HG03039 (cell line): ENCODE measurements around the gene CDC23.
"Not testable (repeated sequence)": the region's sequence is repeated elsewhere in the genome, so short reads cannot be mapped to it uniquely, and the experiment has no call there.

Experiments
- ATAC-seq: cut with Tn5 transposase; IDR thresholded peaks from one replicate; pipeline ENCODE4 v1.9.1; 2021; ENCODE audit warnings: mild to moderate bottlenecking, moderate library complexity; ENCODE audit not compliant: unreplicated experiment

CDC23 gene

DNA sequence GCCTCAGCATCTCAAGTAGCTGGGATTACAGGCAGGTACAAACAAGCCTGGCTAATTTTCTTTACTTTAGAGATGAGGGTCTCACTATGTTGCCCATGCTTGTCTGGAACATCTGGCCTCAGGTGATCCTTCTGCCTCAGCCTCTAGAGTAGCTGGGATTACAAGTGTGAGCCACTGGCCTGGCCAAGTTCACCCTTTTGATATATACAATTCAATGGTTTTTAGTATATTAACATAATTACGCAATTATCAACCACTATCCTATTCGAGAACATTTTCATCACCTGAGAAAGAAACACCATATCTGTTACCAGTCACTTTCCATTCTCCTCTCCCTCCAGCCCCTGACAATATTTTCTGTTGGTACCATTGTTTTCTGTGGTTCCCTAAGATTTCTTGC, 3.7 kb upstream of the CDC23 start:
- ATAC-seq, result no peak

DNA sequence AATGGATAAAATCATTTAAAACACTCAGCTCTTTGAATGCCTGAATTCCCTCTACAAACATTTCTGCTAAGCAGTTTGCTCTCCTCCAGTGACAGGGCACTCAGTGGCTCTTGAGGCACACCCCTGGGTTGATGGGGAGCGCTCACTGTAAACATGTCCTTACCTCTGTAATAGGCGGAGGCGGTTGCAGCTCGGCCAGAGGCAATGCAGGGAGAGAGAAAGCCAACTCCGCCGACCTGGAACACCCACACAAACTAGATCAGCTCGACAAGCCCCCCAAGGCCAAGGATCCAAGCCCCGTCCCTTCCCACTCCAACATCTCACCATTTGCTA, 329 bp downstream of the CDC23 start:
- no peak for ATAC-seq

DNA sequence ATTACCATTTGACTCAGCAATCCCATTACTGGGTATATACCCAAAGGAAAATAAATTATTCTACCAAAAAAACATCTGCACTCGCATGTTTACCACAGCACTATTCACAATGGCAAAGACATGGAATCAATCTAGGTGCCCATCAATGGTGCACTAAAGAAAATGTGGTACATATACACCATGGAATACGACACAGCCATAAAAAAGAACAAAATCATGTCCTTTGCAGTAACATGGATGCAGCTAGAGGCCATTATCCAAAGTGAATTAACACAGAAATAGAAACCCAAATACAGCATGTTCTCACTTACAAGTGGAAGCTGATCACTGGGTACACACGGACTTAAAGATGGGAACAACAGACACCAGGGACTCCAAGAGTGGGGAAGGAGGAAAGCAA, 2.1 kb downstream of the CDC23 start:
- ATAC-seq, result no peak

DNA sequence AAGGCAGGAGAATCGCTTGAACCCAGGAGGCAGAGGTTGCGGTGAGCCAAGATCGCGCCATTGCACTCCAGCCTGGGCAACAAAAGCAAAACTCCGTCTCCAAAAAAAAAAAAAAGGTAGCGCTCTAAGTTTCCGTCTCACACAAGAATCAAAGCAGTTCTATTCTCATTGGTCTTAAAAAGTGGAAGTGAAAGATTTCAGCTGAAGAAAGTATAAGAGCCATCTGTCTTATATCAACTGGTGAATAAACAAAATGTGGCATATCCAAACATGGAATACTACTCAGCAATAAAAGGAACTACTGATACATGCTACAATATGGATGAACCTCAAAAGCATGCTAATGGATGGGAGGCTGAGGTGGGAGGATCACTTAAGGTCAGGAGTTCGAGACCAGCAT, 19.3 kb downstream of the CDC23 start:
- not testable (repeated sequence) for ATAC-seq

DNA sequence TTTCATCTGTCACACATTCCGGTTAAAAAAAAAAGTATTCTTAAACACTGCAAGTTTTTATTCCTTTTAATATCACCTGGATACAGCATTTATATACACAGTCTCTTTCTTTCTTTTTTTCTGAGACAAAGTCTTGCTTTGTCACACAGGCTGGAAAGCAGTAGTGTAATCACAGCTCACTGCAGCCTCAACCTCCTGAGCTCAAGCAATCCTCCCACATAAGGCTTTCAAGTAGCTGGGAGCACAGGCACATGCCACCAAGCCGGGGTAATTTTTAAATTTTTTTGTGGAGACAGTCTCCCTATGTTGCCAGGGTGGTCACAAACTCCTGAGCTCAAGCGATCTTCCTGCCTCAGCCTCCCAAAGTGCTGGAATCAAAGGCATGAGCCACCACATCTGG, 20.3 kb downstream of the CDC23 start:
- ATAC-seq, result no peak

DNA sequence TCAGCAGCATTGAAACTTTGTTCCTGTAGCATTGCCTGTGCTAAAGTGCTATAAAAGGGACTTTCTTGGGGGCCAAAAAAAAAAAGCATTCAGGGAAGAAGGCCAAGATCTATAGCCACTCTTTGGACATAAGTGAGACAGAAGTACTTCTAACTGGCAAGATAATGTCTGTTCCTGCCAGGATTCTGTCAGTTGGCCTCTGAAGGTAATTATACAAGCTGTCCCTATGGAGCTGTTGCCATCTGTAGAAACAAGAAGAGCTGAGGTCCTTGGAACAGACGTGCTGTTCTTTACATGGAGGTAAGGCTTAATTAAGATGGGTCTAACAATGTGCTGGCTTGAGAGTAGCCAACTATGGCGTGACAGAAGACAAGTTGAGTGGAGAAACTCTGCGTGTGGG, 24.5 kb downstream of the CDC23 start:
- no peak for ATAC-seq

DNA sequence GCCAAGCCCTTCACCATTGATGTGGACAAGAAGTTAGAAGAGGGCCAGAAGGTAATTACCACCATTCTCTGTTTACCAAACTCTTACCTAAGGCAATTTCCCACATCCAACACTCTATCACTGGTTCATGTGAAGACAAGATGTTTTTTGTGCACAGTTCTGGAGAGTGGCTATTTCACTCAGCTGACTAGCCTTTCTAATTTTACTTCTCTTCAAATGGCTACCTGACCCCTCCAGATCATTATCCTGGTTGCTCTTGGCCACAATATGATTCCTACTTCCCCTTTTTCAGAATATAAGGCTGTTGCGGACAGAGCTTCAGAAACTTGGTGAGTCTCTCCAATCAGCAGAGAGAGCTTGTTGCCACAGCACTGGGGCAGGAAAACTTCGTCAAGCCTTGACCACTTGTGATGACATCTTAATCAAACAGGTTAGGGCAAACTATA, 27.1 kb downstream of the CDC23 start:
- ATAC-seq, result no peak

DNA sequence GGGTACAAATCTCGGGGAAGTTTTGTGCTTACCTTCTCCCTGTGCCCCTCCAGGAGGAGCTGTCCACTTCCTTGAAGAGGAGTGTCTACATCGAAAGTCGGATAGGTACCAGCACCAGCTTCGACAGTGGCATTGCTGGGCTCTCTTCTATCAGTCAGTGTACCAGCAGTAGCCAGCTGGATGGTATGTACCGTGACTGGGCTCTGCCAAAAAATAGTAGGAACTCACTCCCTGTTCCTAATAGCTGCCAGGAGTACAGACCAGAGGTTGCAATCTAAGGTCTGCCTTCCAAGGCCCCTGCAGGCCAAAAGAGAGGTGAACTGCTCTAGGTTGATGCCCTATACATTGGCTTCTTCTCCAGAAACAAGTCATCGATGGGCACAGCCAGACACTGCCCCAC, 30.3 kb downstream of the CDC23 start:
- ATAC-seq, result no peak

DNA sequence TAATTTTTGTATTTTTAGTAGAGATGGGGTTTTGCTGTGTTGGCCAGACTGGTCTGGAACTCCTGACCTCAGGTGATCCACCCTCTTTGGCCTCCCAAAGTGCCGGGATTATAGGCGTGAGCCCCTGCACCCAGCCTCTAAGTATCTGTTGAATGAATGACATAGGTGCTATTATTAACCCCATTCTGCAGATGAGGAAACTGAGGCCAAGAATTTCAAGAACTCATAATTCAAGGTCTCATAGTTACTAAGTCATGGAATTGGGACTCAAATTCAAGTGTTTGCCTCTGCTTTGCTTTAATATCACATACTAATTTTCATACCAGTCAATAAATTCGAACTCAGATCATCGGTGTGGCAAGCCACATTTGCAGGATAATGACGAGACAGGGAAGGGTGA, 32.3 kb downstream of the CDC23 start:
- no peak for ATAC-seq

DNA sequence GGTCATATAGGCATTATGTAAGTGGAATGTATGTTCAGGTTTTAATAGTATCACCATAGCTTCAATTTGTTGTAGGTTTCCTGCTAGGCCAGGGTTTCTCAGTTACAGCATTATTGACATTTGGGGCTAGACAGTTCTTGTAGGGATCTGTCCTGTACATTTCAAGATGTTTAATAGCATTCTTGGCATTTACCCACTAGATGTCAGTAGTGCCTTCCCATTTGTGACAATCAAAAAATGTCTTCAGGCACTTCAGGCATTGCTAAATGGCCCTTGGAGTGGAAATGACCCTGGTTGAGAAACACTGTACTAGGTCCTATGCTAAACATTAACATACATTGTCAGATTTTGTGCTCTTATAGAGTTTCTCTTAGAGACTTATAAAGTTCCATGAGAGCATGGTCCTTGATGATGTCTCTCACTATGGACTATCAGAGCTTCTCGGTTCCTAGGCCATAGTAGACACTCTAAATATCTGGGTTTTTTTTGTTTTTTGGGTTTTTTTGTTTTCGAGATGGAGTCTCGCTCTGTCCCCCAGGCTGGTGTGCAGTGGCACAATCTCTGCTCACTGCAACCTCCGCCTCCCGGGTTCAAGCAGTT, 32.8 kb downstream of the CDC23 start:
- ATAC-seq, result no peak

DNA sequence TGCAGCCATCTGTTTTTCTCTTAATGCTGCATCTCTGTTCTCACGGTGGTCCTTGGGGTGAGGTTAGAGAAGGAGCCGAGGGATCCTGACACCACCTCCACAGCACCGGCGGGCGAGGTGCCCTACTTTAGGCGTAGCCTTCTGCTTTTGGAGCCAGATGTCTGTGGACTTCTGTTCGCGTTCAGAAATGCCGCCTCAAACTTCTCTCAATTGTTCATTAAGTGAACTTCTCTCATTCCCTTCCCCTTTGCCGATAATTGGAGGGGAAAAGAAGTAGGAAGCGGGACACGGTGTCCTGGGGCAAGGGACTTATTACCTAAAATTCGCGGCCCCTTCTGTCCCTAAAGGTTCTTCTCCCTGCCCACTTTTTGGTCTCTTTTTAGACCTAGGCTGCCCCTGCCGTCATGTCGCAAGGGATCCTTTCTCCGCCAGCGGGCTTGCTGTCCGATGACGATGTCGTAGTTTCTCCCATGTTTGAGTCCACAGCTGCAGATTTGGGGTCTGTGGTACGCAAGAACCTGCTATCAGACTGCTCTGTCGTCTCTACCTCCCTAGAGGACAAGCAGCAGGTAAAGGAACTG, 33.8 kb downstream of the CDC23 start:
- ATAC-seq, result no peak

DNA sequence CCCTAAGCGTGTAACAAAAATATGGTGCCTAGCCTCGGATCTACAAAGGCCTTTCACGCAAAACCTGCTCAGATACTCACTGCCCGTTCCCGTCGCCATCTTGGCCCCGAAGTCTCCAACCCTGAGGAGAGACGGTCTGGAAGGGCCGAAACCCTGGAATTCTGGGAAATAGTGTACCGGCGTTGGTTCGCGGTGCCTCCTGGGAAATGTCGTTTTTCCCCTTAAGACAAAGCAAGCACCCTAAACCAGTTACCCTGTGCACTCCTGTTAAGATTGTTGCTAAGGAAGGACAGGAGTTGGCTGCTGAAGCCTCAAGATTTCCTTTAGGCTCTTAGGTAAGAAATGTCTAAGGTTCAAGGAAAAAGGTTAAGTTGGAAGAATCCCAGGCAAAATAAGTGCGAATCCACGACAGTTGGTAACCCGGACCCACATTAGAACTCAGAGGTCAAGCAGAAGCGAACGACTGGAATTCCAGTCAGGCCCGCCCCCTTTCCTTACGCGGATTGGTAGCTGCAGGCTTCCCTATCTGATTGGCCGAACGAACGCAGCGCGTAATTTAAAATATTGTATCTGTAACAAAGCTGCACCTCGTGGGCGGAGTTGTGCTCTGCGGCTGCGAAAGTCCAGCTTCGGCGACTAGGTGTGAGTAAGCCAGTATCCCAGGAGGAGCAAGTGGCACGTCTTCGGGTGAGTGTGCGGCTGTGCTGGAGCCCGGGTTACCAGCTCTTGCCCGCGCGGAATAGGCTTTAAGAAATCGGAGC, 34.4 kb downstream of the CDC23 start, which contains the start of the genes BRD8 and KIF20A:
Gene BRD8, minus strand, starts transcription at position 115 of the 761 bp plus-strand sequence. Its CDS starts 16 bp downstream, at position 99.
Gene KIF20A, plus strand, starts transcription at position 597 of the 761 bp plus-strand sequence. CDS start 569 bp downstream, outside the sequence.
- peak; percentile 77 for ATAC-seq

DNA sequence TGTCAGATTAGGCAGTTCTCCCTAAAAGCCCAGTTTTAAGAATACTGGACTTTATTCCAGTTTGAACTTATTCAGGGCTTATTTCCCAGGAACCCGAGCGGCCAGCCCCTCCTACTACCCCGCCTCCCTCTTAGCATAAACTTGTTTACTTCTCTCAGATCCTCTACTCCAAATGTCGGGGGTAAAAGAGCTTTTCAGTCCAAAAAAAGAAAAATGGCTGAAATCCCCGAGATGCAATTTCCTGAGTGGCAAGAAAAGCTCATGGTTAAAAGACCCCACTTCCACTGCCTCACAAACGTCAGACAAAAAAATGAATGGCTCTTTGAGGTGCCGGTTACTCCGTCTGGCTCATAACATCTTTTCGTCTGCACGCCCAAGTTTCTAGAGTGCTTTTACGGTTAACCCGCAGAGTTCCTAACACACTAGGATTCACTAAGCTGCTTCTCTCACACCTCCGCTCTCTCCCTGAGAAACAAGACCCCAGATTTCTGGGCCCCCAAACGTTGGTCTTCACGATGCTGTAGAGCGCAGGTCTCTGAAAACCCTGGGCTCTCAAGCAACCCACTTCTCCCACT, 35.1 kb downstream of the CDC23 start:
- ATAC-seq, result no peak

DNA sequence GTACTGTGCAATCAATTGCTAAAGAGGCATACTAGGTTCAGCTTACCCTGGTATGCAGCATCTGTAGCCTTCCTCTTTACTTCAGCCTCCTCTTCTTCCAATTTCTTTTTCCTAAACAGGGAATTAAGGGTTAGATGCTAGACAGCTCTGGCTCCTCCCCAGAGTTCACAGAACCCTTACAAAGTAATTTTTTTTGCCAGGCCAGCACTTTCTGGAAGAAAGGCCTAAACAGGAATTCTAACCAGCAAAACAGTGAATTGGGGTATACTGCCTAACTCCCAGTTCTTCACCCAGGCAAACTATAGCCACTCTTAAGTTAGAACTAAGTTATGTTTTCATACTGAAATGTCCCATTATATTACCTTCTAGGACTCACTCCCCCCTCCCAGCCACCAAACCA, 42.8 kb downstream of the CDC23 start:
- no peak for ATAC-seq

DNA sequence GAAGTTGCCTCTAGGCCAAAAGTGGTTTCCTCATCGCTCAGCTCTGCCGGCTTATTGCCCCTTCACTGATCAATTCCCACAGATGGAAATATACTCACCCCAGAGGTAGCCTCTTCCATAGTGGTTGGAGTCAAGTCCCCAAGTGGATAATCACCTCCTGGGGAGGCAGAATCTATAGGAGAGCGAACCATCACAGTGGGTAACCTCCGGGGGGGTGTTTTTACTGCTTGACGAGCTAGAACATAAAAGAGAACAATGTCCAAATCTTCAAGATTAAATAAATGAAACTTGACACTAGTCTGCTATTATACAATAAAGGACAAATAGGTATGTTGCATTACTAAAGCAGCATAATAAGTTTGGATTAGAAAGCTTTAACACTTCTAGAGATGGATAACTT, 44.0 kb downstream of the CDC23 start:
- ATAC-seq, result no peak

DNA sequence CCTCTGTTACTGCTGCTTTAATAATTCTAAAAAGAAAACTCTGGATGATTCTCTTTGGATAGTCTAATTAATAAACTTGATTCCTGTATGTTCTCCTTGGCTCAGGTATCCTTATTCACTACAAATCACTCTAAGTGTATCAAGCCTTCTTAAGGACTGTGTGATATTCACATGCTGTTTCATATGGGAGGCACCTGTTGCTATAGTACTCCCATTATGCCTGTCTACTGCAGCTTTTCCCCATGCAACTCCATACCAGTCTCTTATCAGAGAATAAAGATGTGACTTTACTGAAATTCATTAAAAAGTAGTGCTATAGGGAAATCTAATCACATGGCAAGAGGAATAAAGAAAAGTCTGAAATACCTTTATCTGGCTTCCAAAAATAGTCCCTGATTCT, 49.4 kb downstream of the CDC23 start:
- ATAC-seq, result no peak

DNA sequence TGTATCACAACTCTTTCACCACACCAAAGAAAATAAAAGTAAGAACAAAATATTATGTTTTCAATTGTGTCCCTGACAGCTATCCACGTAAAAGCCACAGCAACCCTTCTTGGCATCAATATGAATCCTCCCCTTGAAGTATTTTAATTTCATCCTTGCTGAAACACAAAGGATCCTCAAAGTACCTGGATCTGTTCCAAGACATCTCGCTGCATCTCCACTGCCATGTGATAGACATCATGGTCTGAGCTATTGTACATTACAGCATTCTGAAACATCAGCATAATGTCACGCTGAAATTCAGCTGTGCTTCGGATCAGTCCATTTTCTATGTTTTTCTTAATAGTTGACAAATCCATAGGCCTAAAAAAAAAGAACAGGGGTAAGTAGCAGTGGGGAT, 52.4 kb downstream of the CDC23 start:
- ATAC-seq, result no peak

DNA sequence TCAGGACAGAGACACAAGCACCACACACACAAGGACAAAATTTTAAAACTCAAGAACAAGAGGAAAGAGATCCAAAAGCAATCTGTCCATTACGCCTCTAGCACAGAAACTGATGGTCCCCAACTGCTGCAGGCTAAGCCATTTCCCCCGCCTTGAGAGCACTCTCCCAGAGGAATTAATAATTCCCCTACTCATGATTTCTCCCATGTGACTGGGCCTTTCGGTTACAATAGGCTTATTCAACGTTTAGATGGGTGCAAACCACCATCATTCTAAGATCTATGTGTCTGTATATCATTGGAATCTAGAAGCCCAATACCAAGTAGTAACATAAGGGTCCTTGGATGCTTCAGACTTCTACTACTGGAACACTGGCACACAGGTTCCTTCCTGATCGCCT, 53.5 kb downstream of the CDC23 start:
- ATAC-seq, result no peak

DNA sequence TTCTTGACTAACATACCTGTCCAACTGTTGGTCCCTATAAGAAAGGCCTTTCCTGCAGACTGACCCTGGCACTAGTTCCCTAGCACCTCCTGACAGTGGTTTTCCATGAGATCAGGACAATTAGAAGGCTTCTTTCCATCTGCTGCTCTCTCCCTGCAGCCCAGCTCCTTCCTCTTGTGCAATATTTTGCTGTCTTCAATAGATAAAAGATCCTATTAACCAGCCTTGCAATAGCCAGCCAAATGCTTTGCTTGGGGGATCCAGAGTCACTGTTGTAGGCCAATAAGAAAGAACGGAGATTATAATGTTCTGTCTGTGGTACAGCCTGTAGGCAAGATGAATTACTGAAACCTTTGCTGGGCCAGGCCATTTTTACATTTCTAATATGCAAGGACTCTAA, 55.5 kb downstream of the CDC23 start:
- ATAC-seq, result no peak

DNA sequence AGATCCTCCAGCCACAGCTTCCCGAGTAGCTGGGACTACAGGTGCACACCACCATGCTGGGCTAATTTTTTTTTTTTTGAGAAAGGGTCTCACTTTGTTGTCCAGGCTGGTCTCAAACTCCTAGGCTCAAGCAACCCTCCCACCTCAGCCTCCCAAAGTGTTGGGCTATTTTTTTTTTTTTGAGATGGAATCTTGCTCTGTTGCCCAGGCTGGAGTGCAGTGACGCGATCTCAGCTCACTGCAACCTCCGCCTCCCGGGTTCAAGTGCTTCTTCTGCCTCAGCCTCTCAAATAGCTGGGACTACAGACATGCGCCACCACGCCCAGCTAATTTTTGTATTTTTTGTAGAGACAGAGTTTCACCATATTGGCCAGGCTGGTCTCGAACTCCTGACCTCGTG, 57.1 kb downstream of the CDC23 start:
- not testable (repeated sequence) for ATAC-seq

DNA sequence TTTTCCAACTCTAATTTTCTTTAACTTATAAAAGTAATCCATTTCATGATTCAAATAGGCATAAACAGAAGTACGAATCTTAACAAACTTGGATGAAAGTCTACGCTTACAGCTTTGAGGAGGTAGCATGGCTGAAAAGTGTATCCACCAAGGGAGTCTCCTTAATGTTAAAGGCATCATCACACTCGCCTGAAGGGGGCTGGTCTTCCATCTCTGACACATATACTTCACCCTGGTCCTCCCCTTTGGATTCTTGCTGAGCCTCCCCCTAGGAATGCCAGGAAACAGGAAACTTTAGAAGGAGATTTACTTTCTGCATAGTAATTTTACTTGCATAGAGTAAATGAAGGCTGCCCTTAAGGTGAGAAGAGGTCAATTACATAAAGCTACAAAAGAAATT, 63.6 kb downstream of the CDC23 start:
- no peak for ATAC-seq

DNA sequence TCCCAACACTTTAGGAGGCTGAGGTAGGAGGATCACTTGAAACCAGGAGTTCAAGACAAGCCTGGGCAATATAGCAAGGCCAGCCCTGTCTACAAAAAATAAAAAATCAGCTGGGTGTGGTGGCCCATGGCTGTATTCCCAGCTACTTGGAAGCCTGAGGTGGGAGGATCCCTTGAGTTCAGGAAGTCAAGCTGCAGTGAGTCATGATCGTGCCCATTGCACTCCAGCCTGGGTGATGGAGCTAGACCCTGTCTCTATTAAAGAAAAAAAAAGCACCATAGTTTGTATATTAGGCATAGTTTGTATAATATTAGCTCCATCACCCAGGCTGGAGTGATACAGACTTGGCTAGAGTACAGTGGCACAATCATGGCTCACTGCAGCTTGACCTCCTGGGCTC, 64.3 kb downstream of the CDC23 start:
- ATAC-seq, result no peak
